CD8-positive, alpha-beta memory T cell (primary cell): Measurements from ENCODE around the gene NHLH2. TPM values are rescaled to one million over a fixed set of nuclear protein-coding genes. Genes with fewer than 3 reads are reported as not detected.

Experiments
- CTCF ChIA-PET: fragments of 350-600 bp; sonication (Branson Sonifier 250); formaldehyde crosslinking; loops from one replicate; lab custom pipeline; 2021; ENCODE audit warnings: antibody characterized with exemption; lab: Charles Lee
- POLR2A ChIA-PET: fragments of 350-600 bp; sonication (Branson Sonifier 250); formaldehyde crosslinking; loops from one replicate; lab custom pipeline; 2021; ENCODE audit warnings: antibody characterized with exemption; lab: Charles Lee
- DNase-seq, 5 donors: peaks; one replicate each; pipeline versions ENCODE4 v3.0.0 to v3.0.0-alpha.2; 2020 to 2022; ENCODE audit warnings: mixed read lengths in 1 of 5
- H3K27ac ChIP-seq: one replicate; pipeline ENCODE4 v1.7.0; 2013; ENCODE audit warnings: low read depth, mild to moderate bottlenecking, low read length, moderate library complexity
- H3K27me3 ChIP-seq: 2 replicates; pipeline ENCODE4 v1.7.0; 2013; ENCODE audit warnings: low read length, mild to moderate bottlenecking; ENCODE audit not compliant: insufficient read depth, poor library complexity, severe bottlenecking
- H3K36me3 ChIP-seq: 2 replicates; pipeline ENCODE4 v1.7.0; 2013; ENCODE audit warnings: mild to moderate bottlenecking, low read length, moderate library complexity; ENCODE audit not compliant: insufficient read depth
- H3K4me1 ChIP-seq: 2 replicates; pipeline ENCODE4 v1.7.0; 2013; ENCODE audit warnings: mild to moderate bottlenecking, low read length, moderate library complexity; ENCODE audit not compliant: insufficient read depth
- H3K4me3 ChIP-seq: 2 replicates; pipeline ENCODE4 v1.7.0; 2013; ENCODE audit warnings: mild to moderate bottlenecking, low read length
- H3K9me3 ChIP-seq: 2 replicates; pipeline ENCODE4 v1.7.0; 2013; ENCODE audit warnings: mild to moderate bottlenecking, low read length
- H3K27ac Mint-ChIP-seq, 8 donors: one replicate each; pipeline ENCODE4 v1.8.0; 2020 to 2021; ENCODE audit warnings: mixed read lengths in 8 of 8, mild to moderate bottlenecking in 6 of 8, inconsistent platforms in 3 of 8, moderate library complexity in 3 of 8
- H3K27me3 Mint-ChIP-seq, 2 donors: one replicate each; pipeline ENCODE4 v1.8.0; 2020 to 2021; ENCODE audit warnings: mixed read lengths in 2 of 2, mild to moderate bottlenecking in 1 of 2, moderate library complexity in 1 of 2
- H3K36me3 Mint-ChIP-seq, 3 donors: one replicate each; pipeline ENCODE4 v1.8.0; 2020 to 2021; ENCODE audit warnings: mixed read lengths in 3 of 3, inconsistent platforms in 1 of 3, mild to moderate bottlenecking in 1 of 3
- H3K4me1 Mint-ChIP-seq, 3 donors: one replicate each; pipeline ENCODE4 v1.8.0; 2020 to 2021; ENCODE audit warnings: mixed read lengths in 3 of 3, inconsistent platforms in 1 of 3, mild to moderate bottlenecking in 1 of 3
- H3K4me3 Mint-ChIP-seq, 7 donors: one replicate each; pipeline ENCODE4 v1.8.0; 2020 to 2021; ENCODE audit warnings: mixed read lengths in 7 of 7, mild to moderate bottlenecking in 6 of 7, moderate library complexity in 4 of 7, inconsistent platforms in 2 of 7
- H3K9me3 Mint-ChIP-seq, 5 donors: one replicate each; pipeline ENCODE4 v1.8.0; 2020 to 2022; ENCODE audit warnings: mixed read lengths in 5 of 5, mild to moderate bottlenecking in 3 of 5, moderate library complexity in 2 of 5, inconsistent platforms in 1 of 5
- polyA plus RNA-seq: library from polyadenylated mRNA; unstranded; fragments of 300-500 nt; fragmentation: Illumina TruSeq; gene quantifications from one replicate; pipeline ENCODE4 v1.2.3, GENCODE V29; 2021
- total RNA-seq, 2 experiments: library from RNA; stranded (reverse); gene quantifications; one replicate each; pipeline ENCODE4 v1.2.3, GENCODE V29; 2021

NHLH2 gene
- total and polyA plus RNA-seq, 3 experiments from 2014 or later: not detected

DNA sequence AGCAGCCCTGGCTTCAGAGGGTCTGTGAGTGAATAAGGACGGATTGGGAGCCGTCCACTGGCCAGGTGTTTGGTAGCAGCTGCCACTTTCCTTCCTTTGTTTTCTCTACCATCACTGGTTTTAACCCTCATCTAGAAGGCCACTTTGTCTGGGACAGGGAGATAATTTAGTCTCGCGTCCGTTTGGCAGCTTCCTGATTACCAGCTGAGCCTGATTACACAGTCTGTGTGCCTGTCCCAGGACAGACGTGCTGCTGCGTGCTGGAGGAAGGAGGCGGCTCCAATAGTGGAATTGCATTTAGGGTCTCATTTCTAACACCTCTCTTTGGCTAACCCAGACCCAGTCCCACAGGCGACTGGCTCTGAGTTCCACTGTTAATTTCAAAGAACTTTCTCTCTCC, 47.8 kb downstream of the NHLH2 start:
- peaks cover 15 to 43% of the 10 kb centered on the region in 2 donors for H3K27me3 Mint-ChIP-seq
- Histone ChIP-seq H3K9me3 (no peaks in the 10 kb centered on the region), H3K27ac (no peak overlapping the region), H3K4me1 (no peaks in the 10 kb centered on the region), H3K4me3 (no peak overlapping the region), H3K36me3 (no peaks in the 10 kb centered on the region), H3K27me3 (peaks cover 8% of the 10 kb centered on the region)
- peaks cover 0 to 2% (median 0%) of the 10 kb centered on the region in 5 donors for H3K9me3 Mint-ChIP-seq
- H3K4me1 Mint-ChIP-seq: no peaks in the 10 kb centered on the region
- ChIA-PET CTCF (no interaction called here), POLR2A (no interaction called here)
- H3K36me3 Mint-ChIP-seq: no peaks in the 10 kb centered on the region
- no peak for DNase-seq
- no peak overlapping the region for H3K27ac Mint-ChIP-seq
- H3K4me3 Mint-ChIP-seq: no peak overlapping the region

DNA sequence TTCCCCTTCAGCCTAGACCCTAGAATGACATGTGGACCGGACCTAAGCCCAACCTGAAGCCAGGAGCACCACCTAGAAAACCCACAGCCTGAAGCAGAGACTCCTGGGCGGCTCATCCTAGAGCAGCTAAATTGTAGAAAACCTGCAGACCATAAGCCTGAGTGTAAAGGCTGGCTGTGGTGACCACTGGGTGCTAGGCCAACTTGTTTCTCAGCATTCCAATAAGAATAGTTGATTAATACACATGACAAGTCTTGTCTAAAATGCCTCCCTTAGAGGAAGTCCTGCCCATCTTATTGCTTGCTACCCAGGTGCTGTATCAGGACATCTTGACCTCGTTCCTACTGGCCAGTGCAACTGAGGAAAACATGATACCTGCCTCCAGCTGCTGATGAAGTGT, 49.1 kb downstream of the NHLH2 start:
- no peaks in the 10 kb centered on the region for H3K4me1 Mint-ChIP-seq

DNA sequence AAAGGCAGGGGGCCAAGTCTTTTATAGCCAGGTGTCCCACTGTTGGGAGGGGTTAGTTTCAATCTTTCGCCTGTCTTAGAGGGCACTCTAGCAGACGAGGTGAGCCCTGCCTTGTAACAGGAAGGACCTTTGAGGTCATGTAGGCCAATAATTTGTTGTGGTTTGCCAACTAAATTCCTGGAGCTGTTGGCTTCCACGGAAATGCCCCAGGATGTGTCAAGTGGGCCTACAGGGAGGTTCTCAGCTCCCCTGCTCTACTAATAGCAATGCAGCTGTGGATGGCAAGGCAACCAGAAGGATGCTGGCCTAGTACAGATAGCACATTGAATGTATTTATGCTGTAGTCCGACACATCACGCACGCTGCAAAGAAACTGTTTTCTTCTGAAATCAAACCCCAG, 50.1 kb downstream of the NHLH2 start:
- no peak for DNase-seq
- Mint-ChIP-seq H3K27me3 (peaks cover 8 to 35% of the 10 kb centered on the region in 2 donors), H3K9me3 (peaks cover 0 to 14% (median 2%) of the 10 kb centered on the region in 5 donors), H3K36me3 (no peaks in the 10 kb centered on the region), H3K4me1 (no peaks in the 10 kb centered on the region), H3K27ac (no peak overlapping the region), H3K4me3 (no peak overlapping the region)
- CTCF ChIA-PET: no interaction called here
- Histone ChIP-seq H3K4me3 (no peak overlapping the region), H3K9me3 (no peaks in the 10 kb centered on the region), H3K27ac (no peak overlapping the region), H3K36me3 (no peaks in the 10 kb centered on the region), H3K27me3 (peaks cover 8% of the 10 kb centered on the region), H3K4me1 (no peaks in the 10 kb centered on the region)
- POLR2A ChIA-PET: no interaction called here

More for the DNA sequence above, 49.1 kb downstream of the NHLH2 start:
- Histone ChIP-seq H3K4me3 (no peak overlapping the region), H3K36me3 (no peaks in the 10 kb centered on the region), H3K9me3 (no peaks in the 10 kb centered on the region), H3K4me1 (no peaks in the 10 kb centered on the region), H3K27ac (no peak overlapping the region), H3K27me3 (peaks cover 8% of the 10 kb centered on the region)
- Mint-ChIP-seq H3K9me3 (peaks cover 0 to 11% (median 2%) of the 10 kb centered on the region in 5 donors), H3K36me3 (no peaks in the 10 kb centered on the region), H3K27me3 (peaks cover 9 to 39% of the 10 kb centered on the region in 2 donors), H3K4me3 (no peak overlapping the region), H3K27ac (no peak overlapping the region)
- DNase-seq: no peak
- POLR2A ChIA-PET: no interaction called here
- CTCF ChIA-PET: no interaction called here

DNA sequence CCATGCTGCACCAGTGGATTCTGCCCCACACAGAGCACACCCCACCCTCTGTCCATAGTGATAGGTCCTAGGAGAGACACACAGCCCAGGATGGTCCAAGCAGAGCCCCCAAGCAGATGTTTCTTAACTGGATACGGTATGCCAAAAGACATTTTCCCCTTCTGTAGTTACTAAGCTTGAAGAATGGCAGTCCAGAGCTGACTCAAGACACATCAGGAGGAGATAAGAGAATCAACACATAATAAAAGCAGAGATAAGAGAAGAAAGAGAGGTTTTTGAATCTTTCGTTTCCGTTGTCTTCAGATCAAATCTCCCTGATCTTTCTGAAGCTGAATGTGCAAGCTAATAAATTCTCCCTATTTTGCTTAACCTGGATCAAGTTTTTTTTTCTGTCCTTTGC, 50.6 kb downstream of the NHLH2 start:
- no peaks in the 10 kb centered on the region for H3K9me3 ChIP-seq
- ChIA-PET POLR2A (no interaction called here), CTCF (no interaction called here)
- no peak overlapping the region for H3K27ac ChIP-seq
- no peaks in the 10 kb centered on the region for H3K36me3 ChIP-seq
- no peak overlapping the region for H3K4me3 ChIP-seq
- no peaks in the 10 kb centered on the region for H3K4me1 Mint-ChIP-seq
- H3K4me3 Mint-ChIP-seq: no peak overlapping the region
- no peaks in the 10 kb centered on the region for H3K4me1 ChIP-seq
- peaks cover 0 to 14% (median 2%) of the 10 kb centered on the region in 5 donors for H3K9me3 Mint-ChIP-seq
- H3K27me3 ChIP-seq: peaks cover 8% of the 10 kb centered on the region
- H3K27ac Mint-ChIP-seq: no peak overlapping the region
- no peak for DNase-seq
- peaks cover 8 to 32% of the 10 kb centered on the region in 2 donors for H3K27me3 Mint-ChIP-seq
- no peaks in the 10 kb centered on the region for H3K36me3 Mint-ChIP-seq

Other genes starting within 250 kb of the NHLH2 start
- gene VANGL1, start 199.2 kb downstream of the NHLH2 start, total RNA-seq: 1 to 10 TPM; 3.0 to 3.3 TPM
- gene VANGL1, start 199.2 kb downstream of the NHLH2 start, polyA plus RNA-seq: 3.2 TPM
- not detected for gene CASQ2, start 72.4 kb downstream of the NHLH2 start, total RNA-seq
- gene CASQ2, start 72.4 kb downstream of the NHLH2 start, polyA plus RNA-seq: not detected
- gene SLC22A15, start 135.4 kb upstream of the NHLH2 start, total RNA-seq: 1 to 10 TPM in 1 of 2 experiments, under 1 TPM in 1; 0.68 to 1.2 TPM
- not detected for gene SLC22A15, start 135.4 kb upstream of the NHLH2 start, polyA plus RNA-seq